HepG2 (cell line): ENCODE results near the gene PRDM12. TPM values are rescaled to one million over a fixed set of nuclear protein-coding genes. Genes with fewer than 3 reads are reported as not detected.

ENCODE experiments used
- AHDC1 ChIP-seq: sonication (generic); formaldehyde crosslinking; IDR thresholded peaks from 2 replicates; pipeline ENCODE4 v1.5.1; 2020; ENCODE audit warnings: mild to moderate bottlenecking, missing genetic modification reagents, borderline replicate concordance
- ARID4A ChIP-seq: sonication (generic); formaldehyde crosslinking; IDR thresholded peaks from 2 replicates; pipeline ENCODE4 v1.5.0; 2020; ENCODE audit warnings: mild to moderate bottlenecking, missing genetic modification reagents, borderline replicate concordance
- FOXA3 ChIP-seq: IDR thresholded peaks from 2 replicates; pipeline ENCODE4 v1.6.1; 2016; ENCODE audit warnings: missing genetic modification reagents, missing compliant biosample characterization
- HMG20B ChIP-seq: conservative IDR thresholded peaks from 2 replicates; pipeline ENCODE4 v1.6.1; 2016; ENCODE audit warnings: missing genetic modification reagents, missing compliant biosample characterization
- HNRNPK ChIP-seq: fragments of 200-400 bp; formaldehyde crosslinking; IDR thresholded peaks from 2 replicates; pipeline ENCODE4 v1.6.1; 2018; ENCODE audit warnings: low read length, low read depth, moderate library complexity, mild to moderate bottlenecking; ENCODE audit not compliant: poor library complexity, severe bottlenecking
- JDP2 ChIP-seq: sonication (generic); formaldehyde crosslinking; IDR thresholded peaks from 2 replicates; pipeline ENCODE4 v1.8.1; 2022; ENCODE audit warnings: missing genetic modification reagents, borderline replicate concordance
- SIN3A ChIP-seq: IDR thresholded peaks from 2 replicates; pipeline ENCODE4 v1.6.1; 2011; ENCODE audit warnings: low read depth, mild to moderate bottlenecking, control low read depth, low read length, borderline replicate concordance
- SMARCC2 ChIP-seq: fragments of 450-650 bp; IDR thresholded peaks from 2 replicates; pipeline ENCODE4 v1.6.1; 2017; ENCODE audit warnings: antibody characterized with exemption, mild to moderate bottlenecking
- ZBED4 ChIP-seq: sonication (generic); formaldehyde crosslinking; IDR thresholded peaks from 2 replicates; pipeline ENCODE4 v1.4.0; 2020; ENCODE audit warnings: missing genetic modification reagents, borderline replicate concordance
- ZNF224 ChIP-seq: sonication (generic); formaldehyde crosslinking; IDR thresholded peaks from 2 replicates; pipeline ENCODE4 v1.5.0; 2020; ENCODE audit warnings: mild to moderate bottlenecking, missing genetic modification reagents
- ZNF230 ChIP-seq: sonication (generic); formaldehyde crosslinking; IDR thresholded peaks from 2 replicates; pipeline ENCODE4 v1.4.0; 2020; ENCODE audit warnings: mild to moderate bottlenecking, missing genetic modification reagents
- ZNF784 ChIP-seq: sonication (generic); formaldehyde crosslinking; IDR thresholded peaks from 2 replicates; pipeline ENCODE4 v1.5.1; 2020; ENCODE audit warnings: missing genetic modification reagents, mild to moderate bottlenecking, borderline replicate concordance
- ZSCAN30 ChIP-seq: sonication (generic); formaldehyde crosslinking; IDR thresholded peaks from 2 replicates; pipeline ENCODE4 v1.5.0; 2020; ENCODE audit warnings: mild to moderate bottlenecking, missing genetic modification reagents
- polyA plus RNA-seq, 8 experiments: library from polyadenylated mRNA; depleted of rRNA in 3 of 8; stranded (reverse) in 7 of 8; unstranded in 1 of 8; fragments of >200 nt; fragmentation: Illumina TruSeq in 4 of 8; extraction: Trizol in 4 of 8; gene quantifications; 2 replicates each; pipeline versions ENCODE4 v1.2.1 to v1.2.3, GENCODE V29; 2011 to 2016; ENCODE audit warnings: low read depth in 4 of 8, missing spikeins in 1 of 8, mixed read lengths in 1 of 8; ENCODE audit not compliant: insufficient read depth in 1 of 8
- total RNA-seq, 5 experiments: library from RNA; depleted of rRNA; stranded (reverse); fragments of >200 nt; fragmentation: Illumina TruSeq; extraction: Trizol; gene quantifications; 2 replicates each; pipeline ENCODE4 v1.2.3, GENCODE V29; 2016; ENCODE audit warnings: low read depth in 1 of 5

The PRDM12 gene
- total and polyA plus RNA-seq, 2 of the 13 experiments (the other 11 are each of a cell fraction or from before 2014, with no cell fraction given) = 0.04 to 0.07 TPM

- TF ChIP-seq ZBED4 (CRISPR knock-in tag) (peak; percentile 66; the same call in 1 of the 2 replicates), ZNF784 (CRISPR knock-in tag) (no peak), SMARCC2 (no peak), FOXA3 (CRISPR knock-in tag) (no peak; the same call in 1 of the 2 replicates), ARID4A (CRISPR knock-in tag) (peak; percentile 77; the same call in 1 of the 2 replicates), ZNF230 (CRISPR knock-in tag) (peak; percentile 70; the same call in 1 of the 2 replicates), JDP2 (no peak), AHDC1 (no peak), HNRNPK (peak; percentile 65), SIN3A (peak; percentile 7; the same call in 1 of the 2 replicates), ZSCAN30 (no peak), HMG20B (CRISPR knock-in tag) (no peak), ZNF224 (peak; percentile 62; the same call in 1 of the 2 replicates)
Measured at GRCh38 chr9:130712564-130713285, 48.3 kb downstream of the PRDM12 start (continued).
